Measurements from ENCODE around the gene GAR1. TPM values are rescaled to one million over a fixed set of nuclear protein-coding genes. Genes with fewer than 3 reads are reported as not detected.
"Not testable (repeated sequence)": the region's sequence is repeated elsewhere in the genome, so short reads cannot be mapped to it uniquely, and the experiment has no call there.

GAR1 gene
- total RNA-seq, 4 donors from 2014 or later: 8.2 to 12.1 (median 9.2) TPM; not detected in 1

GRCh38 chr4:109836985-109837384, 21.4 kb downstream of the GAR1 start:
- Histone ChIP-seq H3K36me3 (no peaks in the 10 kb centered on the region), H3K27me3 (no peaks in the 10 kb centered on the region), H3K4me1 (no peaks in the 10 kb centered on the region), H3K9me3 (no peaks in the 10 kb centered on the region), H3K4me3 (no peak overlapping the region), H3K27ac (no peak overlapping the region)
- no peak for TF ChIP-seq POLR2A (IDR thresholded peaks at IDR 0.05)
- no peak for TF ChIP-seq CTCF (IDR thresholded peaks at IDR 0.05)
- DNase-seq: no peak
- intact Hi-C loops (cut with DNase I; ENCODE audit: low total_unique reads): no loop called here

GRCh38 chr4:109846395-109847098, 31.0 kb downstream of the GAR1 start:
- no peak for DNase-seq
- Histone ChIP-seq H3K4me1 (no peaks in the 10 kb centered on the region), H3K27me3 (no peaks in the 10 kb centered on the region), H3K36me3 (no peaks in the 10 kb centered on the region), H3K27ac (no peak overlapping the region), H3K4me3 (no peak overlapping the region), H3K9me3 (no peaks in the 10 kb centered on the region)
- intact Hi-C loops (cut with DNase I; ENCODE audit: low total_unique reads): no loop called here
- no peak for TF ChIP-seq CTCF (IDR thresholded peaks at IDR 0.05)
- no peak for TF ChIP-seq POLR2A (IDR thresholded peaks at IDR 0.05)

DNA sequence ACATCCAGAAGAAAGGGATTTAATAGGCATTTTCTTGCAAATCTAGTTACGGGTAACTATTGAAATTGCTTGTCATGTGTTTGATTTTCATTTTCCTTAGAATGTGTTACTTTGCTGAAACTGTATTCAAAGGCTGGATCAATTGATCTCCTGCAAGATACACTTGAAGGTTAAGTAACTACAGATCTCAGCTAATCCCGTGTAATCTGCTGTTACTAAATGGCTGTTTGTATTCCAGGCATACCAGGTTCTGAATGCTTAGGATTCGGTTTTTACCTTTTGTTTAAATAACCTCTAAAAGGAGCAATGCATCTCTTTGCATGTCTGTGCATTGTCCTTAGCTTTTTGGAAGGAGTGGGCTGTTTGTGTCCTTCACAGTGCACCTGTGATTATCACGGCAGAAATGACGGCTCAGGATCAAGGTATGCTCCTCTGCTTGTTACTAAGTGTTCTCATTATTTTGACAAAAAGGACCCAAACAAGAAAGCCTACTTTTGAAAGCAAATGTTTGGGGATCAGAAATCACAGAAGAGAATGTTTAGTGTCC, 32.4 kb downstream of the GAR1 start, which contains the start of gene LRIT3:
Gene LRIT3, plus strand, starts transcription at position 212 of the 547 bp plus-strand sequence. Its CDS starts 95 bp downstream, at position 307.
- no peaks in the 10 kb centered on the region for H3K4me1 ChIP-seq
- DNase-seq: no peak
- intact Hi-C loops (cut with DNase I; ENCODE audit: low total_unique reads): no loop called here
- no peaks in the 10 kb centered on the region for H3K9me3 ChIP-seq
- TF ChIP-seq POLR2A (IDR thresholded peaks at IDR 0.05): no peak
- TF ChIP-seq CTCF (IDR thresholded peaks at IDR 0.05): no peak
- no peaks in the 10 kb centered on the region for H3K27me3 ChIP-seq
- H3K27ac ChIP-seq: no peak within 1 kb of the TSS
- H3K36me3 ChIP-seq: no peaks in the 10 kb centered on the region
- no peak within 1 kb of the TSS for H3K4me3 ChIP-seq

DNA sequence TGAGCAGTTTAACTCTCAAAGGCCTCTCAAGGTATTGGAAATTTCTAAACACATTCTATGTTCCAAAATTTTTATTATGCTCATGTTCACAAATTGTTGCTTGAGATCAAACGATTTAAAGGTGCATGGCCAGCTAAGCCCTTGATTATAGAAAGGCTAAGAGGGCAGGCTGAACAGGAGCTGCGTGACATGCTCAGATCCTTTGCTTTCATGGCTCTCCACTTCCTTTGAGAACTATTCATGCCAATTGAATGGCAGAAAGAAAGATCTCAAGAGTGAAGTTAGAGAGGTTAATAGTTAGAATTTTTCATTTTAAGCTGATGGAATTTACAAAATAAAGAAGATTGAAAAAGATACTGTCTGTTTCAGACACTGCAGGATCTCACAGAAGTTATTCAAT, 32.9 kb downstream of the GAR1 start:
- intact Hi-C loops (cut with DNase I; ENCODE audit: low total_unique reads): no loop called here
- TF ChIP-seq POLR2A (IDR thresholded peaks at IDR 0.05) (no peak), CTCF (IDR thresholded peaks at IDR 0.05) (no peak)
- H3K27ac ChIP-seq: no peak overlapping the region
- no peaks in the 10 kb centered on the region for H3K36me3 ChIP-seq
- no peak for DNase-seq
- no peaks in the 10 kb centered on the region for H3K27me3 ChIP-seq
- no peak overlapping the region for H3K4me3 ChIP-seq
- H3K9me3 ChIP-seq: no peaks in the 10 kb centered on the region
- no peaks in the 10 kb centered on the region for H3K4me1 ChIP-seq

GRCh38 chr4:109850601-109851000, 35.0 kb downstream of the GAR1 start:
- no peaks in the 10 kb centered on the region for H3K9me3 ChIP-seq
- intact Hi-C loops (cut with DNase I; ENCODE audit: low total_unique reads): no loop called here
- TF ChIP-seq POLR2A (IDR thresholded peaks at IDR 0.05): no peak
- TF ChIP-seq CTCF (IDR thresholded peaks at IDR 0.05): no peak
- H3K4me3 ChIP-seq: no peak overlapping the region
- no peaks in the 10 kb centered on the region for H3K27me3 ChIP-seq
- no peak overlapping the region for H3K27ac ChIP-seq
- no peak for DNase-seq
- H3K4me1 ChIP-seq: no peaks in the 10 kb centered on the region
- H3K36me3 ChIP-seq: no peaks in the 10 kb centered on the region

DNA sequence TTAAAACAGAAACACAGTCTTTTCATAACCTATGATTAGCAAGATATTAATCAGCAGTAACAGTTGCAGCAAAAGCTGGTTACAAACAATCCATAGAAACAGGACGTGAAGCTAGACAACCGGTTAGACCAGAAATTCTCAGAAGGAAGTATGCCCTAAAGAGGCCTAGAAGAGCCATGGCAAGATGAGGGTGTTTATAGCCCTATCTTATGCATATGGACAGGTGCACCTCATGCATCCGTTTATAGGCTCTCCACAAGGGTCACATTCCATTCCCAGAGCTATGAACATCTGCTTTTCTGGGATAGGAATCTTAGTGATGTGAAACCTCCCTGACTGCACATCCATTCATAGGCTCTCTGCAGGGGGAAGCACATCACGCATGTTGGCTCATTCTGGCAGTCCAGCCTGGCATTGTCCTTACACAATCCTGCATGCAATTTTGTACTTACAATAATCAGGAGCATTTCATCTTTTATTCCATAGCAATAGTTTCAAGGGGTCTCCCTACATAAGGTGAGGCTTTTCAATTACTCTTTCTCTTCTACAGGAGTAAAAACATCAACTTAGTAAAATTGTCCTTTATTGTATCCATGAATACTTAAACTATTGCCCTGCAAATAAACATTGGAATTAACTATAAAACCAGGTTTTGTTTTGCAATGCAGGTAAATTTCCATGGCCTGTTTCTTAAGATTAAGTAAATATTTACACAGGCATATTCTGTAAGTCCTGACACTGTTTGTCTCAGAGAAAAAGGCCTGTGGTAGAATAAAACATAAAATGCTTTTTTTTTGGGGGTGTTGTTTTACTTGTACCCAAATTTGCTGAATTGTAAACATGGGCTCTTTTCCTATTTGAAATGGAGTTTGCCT, 44.1 kb downstream of the GAR1 start:
- intact Hi-C loops (cut with DNase I; ENCODE audit: low total_unique reads); H3K36me3 ChIP-seq; H3K4me1 ChIP-seq; H3K27ac ChIP-seq; DNase-seq; H3K4me3 ChIP-seq; H3K9me3 ChIP-seq; H3K27me3 ChIP-seq: not testable (repeated sequence)

All from uterus (tissue), 4 donors.